Right lobe of liver (tissue), 6 donors: ENCODE results near the gene MED27. TPM values are rescaled to one million over a fixed set of nuclear protein-coding genes. Genes with fewer than 3 reads are reported as not detected.

Experiments used
- ATAC-seq, 4 donors: fragments of 200-7000 bp; cut with Tn5 transposase; one replicate each; pipeline ENCODE4 v1.9.1; 2020; ENCODE audit warnings: mild to moderate bottlenecking in 4 of 4, moderate library complexity in 4 of 4
- DNase-seq, 3 donors: peaks; one replicate each; pipeline ENCODE4 v3.0.0-alpha.2; 2020
- H3K27ac ChIP-seq, 3 donors: fragments of 200-600 bp; one replicate each; pipeline ENCODE4 v1.8.0; 2022
- H3K27me3 ChIP-seq, 2 donors: fragments of 200-600 bp; one replicate each; pipeline ENCODE4 v1.8.0; 2022
- H3K36me3 ChIP-seq, 4 donors: fragments of 200-600 bp; sonication (generic) in 1 of 4; one replicate each; pipeline versions ENCODE4 v1.5.1 to v1.8.0; 2017 to 2022; ENCODE audit warnings: control low read depth in 1 of 4
- H3K4me1 ChIP-seq, 4 donors: fragments of 200-600 bp; sonication (generic) in 1 of 4; one replicate each; pipeline versions ENCODE4 v1.5.1 to v1.8.0; 2017 to 2022; ENCODE audit warnings: control low read depth in 1 of 4
- H3K4me3 ChIP-seq, 3 donors: fragments of 200-600 bp; one replicate each; pipeline ENCODE4 v1.8.0; 2022
- H3K9me3 ChIP-seq, 4 donors: fragments of 200-600 bp; sonication (generic) in 1 of 4; one replicate each; pipeline versions ENCODE4 v1.5.1 to v1.8.0; 2017 to 2022; ENCODE audit warnings: control low read depth in 1 of 4
- CTCF ChIP-seq, 4 donors: fragments of 200-600 bp in 3 of 4; fragments of 450-650 bp in 1 of 4; IDR thresholded peaks; one replicate each; pipeline versions ENCODE4 v1.5.1 to v1.8.0; 2016 to 2022; ENCODE audit warnings: antibody characterized with exemption in 4 of 4, mild to moderate bottlenecking in 2 of 4
- POLR2A ChIP-seq: fragments of 450-650 bp; IDR thresholded peaks from one replicate; pipeline ENCODE4 v1.6.1; 2017; ENCODE audit warnings: antibody characterized with exemption, mild to moderate bottlenecking
- whole genome bisulfite sequencing: methylation state at CpG from one replicate; pipeline ENCODE4 v1.1.6; 2018; ENCODE audit warnings: low coverage, low lambda C conversion rate; ENCODE audit not compliant: insufficient coverage; ENCODE audit errors: missing lambda C conversion rate; 5-methylcytosine and 5-hydroxymethylcytosine counted together
- intact Hi-C, 2 donors: fragments of 100-400 bp; cut with DNase I; formaldehyde crosslinking; loops; one replicate each; pipeline versions ENCODE4 v1.11.2 to v1.14.1; 2022
- total RNA-seq, 6 experiments: library from RNA; depleted of rRNA in 2 of 6; stranded (reverse); fragments of >200 nt in 2 of 6; fragmentation: NEBNext Ultra II Directional in 3 of 6; extraction: Animal tissue kit (Norgen Biotek cat#: 25700) in 3 of 6; gene quantifications; one replicate each; pipeline versions ENCODE4 v1.1.0 to v1.2.4, GENCODE V29; 2016 to 2023
- donor health status: DM: no; HTN: yes; CAD: no.
- donor health status: DM: no; HTN: no; CAD: no.
- donor health status: DM: no; HTN: no; CAD: no.
- donor health status: DM: no; HTN: yes; CAD: no.
- donor health status: DM: no; HTN: yes; CAD: no.

MED27 gene
- total RNA-seq, 6 experiments from 2014 or later = 4.6 to 7.3 (median 6.1) TPM

DNA sequence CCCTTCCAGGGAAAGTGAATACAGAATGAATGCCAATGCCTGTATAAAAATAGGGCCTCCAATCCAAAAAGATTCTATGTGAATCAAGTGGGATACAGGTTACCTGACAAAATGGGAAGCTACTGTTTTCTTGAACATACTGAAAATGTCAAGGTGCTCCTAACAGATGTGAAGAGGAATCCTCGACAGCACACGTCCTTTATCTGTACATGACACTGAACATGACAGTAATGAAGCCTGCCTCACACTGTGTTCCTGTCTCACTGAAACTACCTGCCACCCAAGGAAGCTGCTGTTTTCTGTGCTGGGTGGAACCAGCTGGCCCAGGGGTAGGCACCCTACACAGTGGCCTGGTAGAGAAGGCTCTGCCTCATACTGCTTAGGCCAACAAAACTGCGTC lies 174.5 kb downstream of the MED27 start:
- no peak for TF ChIP-seq CTCF (IDR thresholded peaks at IDR 0.05)
- TF ChIP-seq POLR2A = no peak

DNA sequence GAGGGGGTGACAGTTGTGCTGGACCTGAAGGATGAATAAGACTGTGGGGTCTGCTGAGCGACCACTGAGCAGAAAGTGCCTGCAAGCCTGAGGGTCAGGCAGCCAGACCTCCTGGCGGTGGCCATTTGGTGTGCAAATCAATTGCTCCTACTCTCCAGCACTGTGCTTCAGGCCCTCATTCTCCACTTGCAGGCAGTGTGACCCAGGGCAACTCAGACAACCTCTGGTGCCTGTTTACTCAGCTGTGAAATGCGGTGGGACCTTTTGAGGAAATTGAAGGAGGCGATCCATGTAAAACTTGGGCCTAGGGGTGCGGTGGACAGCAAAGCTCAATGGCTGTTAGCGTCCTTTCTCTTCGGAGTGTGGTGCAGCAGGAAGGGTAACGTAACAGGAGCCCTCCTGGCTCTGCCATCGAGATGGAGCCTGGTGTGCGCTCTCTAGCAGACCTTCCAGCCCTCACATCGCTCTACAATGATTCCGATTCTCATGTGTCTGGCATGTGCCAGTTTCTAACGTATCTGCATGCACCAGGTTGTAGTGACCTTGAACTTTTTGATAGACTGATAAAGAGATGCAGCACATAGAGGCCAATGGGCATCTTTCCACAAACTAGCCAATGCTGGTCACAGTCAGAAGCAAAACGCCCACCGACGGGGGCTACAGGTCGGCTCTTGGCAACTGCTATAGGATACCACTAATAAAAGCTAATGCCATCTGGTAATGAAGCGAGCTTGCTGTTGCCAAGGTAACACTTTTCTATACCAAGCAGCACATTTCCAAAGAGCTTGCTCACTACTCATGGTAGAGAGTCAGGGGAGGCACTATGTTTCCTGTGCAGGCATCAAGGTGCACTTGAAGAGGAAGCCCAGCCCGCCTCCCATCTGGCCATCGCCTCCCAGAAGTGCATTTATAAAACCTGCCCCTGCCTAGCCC lies 180.1 kb downstream of the MED27 start:
- WGBS = 89% methylated on average over 10 of the region's 20 CpGs
- Histone ChIP-seq H3K36me3 (no peaks in the 10 kb centered on the region), H3K4me3 (no peak overlapping the region), H3K27ac (no peak overlapping the region), H3K27me3 (no peaks in the 10 kb centered on the region), H3K4me1 (no peaks in the 10 kb centered on the region), H3K9me3 (no peaks in the 10 kb centered on the region)
- TF ChIP-seq POLR2A (no peak), CTCF (IDR thresholded peaks at IDR 0.05) (no peak)
- ATAC-seq (no peak), DNase-seq (no peak)
- intact Hi-C loops = no loop called here

More for the DNA sequence above, 174.5 kb downstream of the MED27 start:
- Histone ChIP-seq H3K9me3 (no peaks in the 10 kb centered on the region), H3K4me3 (no peak overlapping the region), H3K27me3 (no peaks in the 10 kb centered on the region), H3K4me1 (no peaks in the 10 kb centered on the region), H3K36me3 (no peaks in the 10 kb centered on the region), H3K27ac (no peak overlapping the region)
- ATAC-seq (no peak), DNase-seq (no peak)
- WGBS = 100% methylated on average over 1 of the region's 3 CpGs
- intact Hi-C loops = no loop called here

- WGBS = 88% methylated on average over 9 of the region's 9 CpGs
- no peak for DNase-seq
- TF ChIP-seq CTCF (IDR thresholded peaks at IDR 0.05) (no peak), POLR2A (no peak)
- peaks cover 0 to 9% (median 2%) of the 10 kb centered on the region in 4 donors for H3K36me3 ChIP-seq
- H3K4me3 ChIP-seq = no peak overlapping the region
- no peaks in the 10 kb centered on the region for H3K9me3 ChIP-seq
- no peaks in the 10 kb centered on the region for H3K4me1 ChIP-seq
- no peaks in the 10 kb centered on the region for H3K27me3 ChIP-seq
- no peak overlapping the region for H3K27ac ChIP-seq
- intact Hi-C loops = no loop called here
- no peak for ATAC-seq
Measured at GRCh38 chr9:131892902-131893500, 186.7 kb downstream of the MED27 start.

DNA sequence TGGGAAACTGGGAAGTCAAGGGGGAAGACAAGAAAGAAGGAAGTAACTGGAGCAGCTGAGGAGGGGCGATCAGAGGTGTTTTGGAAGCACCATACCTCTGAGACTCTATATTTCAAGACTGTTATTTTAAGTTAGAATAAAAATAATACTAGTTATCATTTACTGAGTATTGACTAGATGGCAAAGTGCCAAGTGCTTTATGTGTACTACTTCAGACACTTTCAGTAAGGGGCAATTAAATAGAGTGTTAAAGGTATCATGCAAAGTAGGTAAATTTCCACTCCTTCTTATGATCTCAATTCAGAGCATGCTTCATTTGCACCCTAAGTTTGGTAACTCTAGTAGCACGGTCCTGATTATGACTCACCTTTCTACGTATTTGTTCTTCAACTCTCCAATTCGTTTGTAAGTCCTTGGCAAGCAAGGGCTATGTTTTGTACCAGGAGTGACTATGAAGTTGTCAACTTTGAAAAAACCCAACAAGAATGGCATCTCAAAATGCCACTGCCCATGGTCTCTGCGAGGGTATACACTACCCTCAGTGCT lies 187.4 kb downstream of the MED27 start:
- H3K9me3 ChIP-seq = no peaks in the 10 kb centered on the region
- intact Hi-C loops = no loop called here
- H3K27me3 ChIP-seq = no peaks in the 10 kb centered on the region
- 91% methylated on average over 5 of the region's 5 CpGs for WGBS
- no peak for TF ChIP-seq CTCF (IDR thresholded peaks at IDR 0.05)
- TF ChIP-seq POLR2A = no peak
- ATAC-seq (no peak), DNase-seq (no peak)
- peaks cover 0 to 9% (median 2%) of the 10 kb centered on the region in 4 donors for H3K36me3 ChIP-seq
- H3K27ac ChIP-seq = no peak overlapping the region
- H3K4me3 ChIP-seq = no peak overlapping the region
- no peaks in the 10 kb centered on the region for H3K4me1 ChIP-seq
